Hematopoietic multipotent progenitor cell treated with erythropoietin and hydrocortisone succinate and interleukin-3 and kit ligand, for 15 days (in vitro differentiated cells): ENCODE data around the gene COL23A1.
A peak's percentile ranks its signal among the peaks of the same experiment; 100 is the strongest.

Experiments
- DNase-seq: peaks from one replicate; pipeline ENCODE4 v3.0.0-alpha.2; 2015; ENCODE audit warnings: low spot score

The COL23A1 gene

DNA sequence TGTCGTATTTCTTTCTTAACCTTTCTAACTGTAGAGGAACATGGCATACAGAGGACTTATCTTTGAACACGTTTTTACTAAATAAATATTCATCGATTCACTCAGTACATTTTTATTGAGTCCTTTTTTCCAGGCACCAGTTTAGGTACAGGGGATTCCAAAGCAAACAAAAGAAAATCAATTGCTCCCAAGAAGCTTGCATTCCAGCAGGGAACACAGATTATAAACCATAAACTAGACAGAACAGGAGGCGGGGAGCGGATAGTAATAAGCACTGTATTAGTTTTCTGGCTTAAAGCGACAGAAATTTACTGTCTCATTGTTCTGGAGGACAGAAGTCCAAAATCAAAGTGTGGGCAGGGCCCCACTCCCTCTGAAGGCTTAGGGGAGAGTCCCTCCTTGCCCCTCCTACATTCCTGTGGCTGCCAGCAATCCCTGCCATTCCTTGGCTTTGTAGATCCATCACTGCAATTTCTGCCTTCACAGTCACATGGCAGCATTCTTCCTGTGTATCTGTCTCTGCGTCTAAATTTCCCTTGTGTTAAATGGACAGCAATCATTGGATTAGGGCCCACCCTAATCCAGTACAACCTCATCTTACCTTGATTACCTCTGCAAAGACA, 115.5 kb downstream of the COL23A1 start:
- DNase-seq = no peak

- DNase-seq = no peak
These were observed 116.3 kb downstream of the COL23A1 start for GRCh38 chr5:178473854-178474253.

DNA sequence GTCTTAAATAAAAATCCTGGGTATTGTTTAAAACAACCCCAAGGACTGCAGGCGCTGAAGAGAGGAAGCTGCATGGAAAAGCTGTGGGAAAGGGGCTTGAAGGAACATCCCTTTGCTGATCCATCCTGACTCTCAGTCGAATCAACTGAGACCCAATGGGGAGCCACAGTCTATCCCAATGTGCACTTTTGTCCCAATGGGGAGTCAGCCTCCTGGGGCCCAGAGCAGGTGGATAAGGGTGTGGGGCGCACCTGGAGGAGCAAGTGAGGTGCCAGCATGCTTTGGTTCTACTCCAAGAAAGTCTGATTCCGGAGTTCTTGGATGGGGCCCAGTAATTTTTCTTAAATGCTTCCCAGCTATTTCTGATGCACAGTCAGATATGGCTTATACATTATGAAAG, 118.1 kb downstream of the COL23A1 start:
- DNase-seq = no peak

DNA sequence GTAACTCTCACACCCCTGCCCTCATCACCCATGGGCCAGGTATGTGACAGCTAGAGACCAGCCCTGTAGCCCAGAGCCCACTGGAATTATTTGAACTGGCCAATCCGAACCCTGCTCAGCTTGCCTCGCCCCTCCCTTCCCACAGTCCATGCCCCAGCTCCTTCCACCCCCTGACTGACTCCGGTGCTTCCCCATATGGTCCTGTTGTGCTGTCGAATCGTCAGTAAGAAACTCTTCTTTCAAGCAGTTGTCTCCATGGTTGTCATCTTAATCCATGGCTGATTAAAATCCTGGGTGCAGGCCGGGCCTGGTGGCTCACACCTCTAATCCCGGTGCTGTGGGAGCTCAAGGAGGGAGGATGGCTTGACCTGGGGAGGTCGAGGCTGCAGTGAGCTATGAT, 118.5 kb downstream of the COL23A1 start:
- DNase-seq = no peak

DNA sequence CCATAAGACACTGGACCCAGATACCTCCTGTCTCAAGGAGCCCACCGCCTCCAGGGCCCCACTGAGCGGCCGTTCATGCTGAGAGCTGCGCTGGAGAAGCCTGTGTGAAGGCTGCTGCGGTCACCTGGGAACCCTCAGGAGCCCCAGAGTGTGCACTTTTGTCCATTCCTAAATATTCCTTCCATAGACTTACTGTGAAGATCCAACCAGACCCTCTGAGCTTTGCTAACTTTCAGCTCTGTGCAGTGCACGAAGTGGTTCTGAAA, 119.5 kb downstream of the COL23A1 start:
- no peak for DNase-seq

GRCh38 chr5:178469975-178470759, 120.0 kb downstream of the COL23A1 start:
- DNase-seq = no peak

- DNase-seq = no peak
These were observed 120.9 kb downstream of the COL23A1 start for GRCh38 chr5:178469011-178469974.

DNA sequence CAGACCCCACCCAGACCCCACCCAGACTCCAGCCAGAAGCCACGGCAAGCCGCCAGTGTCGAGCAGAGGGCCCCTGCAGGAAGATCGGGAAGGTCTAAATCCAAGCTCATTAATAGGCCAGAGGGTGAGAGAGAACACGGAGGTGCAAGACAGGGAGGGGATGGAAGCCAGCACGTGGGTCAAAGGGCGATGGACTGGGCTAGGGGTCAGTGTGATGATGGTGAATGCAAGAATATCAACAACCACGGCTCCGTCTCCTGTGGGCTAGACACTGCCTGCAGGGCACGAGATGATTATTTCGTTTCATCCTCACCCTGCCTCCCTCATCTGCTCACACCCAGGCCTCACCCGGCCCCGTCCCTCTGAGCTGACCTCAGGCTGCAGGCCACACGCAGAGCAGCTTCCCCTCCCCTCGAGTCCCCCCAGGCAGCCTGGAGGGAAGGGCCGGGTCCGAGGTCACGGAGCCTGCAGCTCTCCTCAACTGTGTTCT, 122.0 kb downstream of the COL23A1 start:
- no peak for DNase-seq

DNA sequence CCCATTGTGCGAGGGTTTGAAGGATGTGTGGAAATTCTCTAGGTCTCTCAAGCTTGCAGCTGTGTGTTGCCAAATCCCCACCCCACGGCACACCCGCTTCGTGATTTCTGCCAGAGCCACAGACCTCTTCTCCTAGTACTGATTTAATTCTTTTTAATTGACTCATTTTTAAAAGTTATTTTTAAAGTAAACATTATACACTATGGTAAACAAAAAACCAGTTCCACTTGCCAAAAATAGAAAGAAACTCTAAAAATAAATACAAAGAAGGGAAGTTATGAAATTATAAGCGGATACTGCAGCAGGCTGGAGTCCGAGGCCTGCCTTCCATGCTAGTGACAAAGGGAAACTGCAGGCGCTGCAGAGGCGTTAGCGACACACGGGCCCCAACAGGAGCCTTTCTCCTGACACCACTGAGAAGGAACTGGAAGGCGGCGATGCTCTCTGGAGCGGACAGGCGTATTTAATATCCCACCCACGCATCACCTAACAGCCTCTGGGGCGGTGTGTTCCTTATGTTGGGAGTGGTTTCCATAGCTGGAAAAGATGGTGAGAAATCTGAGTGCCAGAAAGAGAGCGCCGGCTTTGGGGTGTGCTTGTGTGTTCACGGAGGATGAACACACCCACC, 122.5 kb downstream of the COL23A1 start:
- no peak for DNase-seq

DNA sequence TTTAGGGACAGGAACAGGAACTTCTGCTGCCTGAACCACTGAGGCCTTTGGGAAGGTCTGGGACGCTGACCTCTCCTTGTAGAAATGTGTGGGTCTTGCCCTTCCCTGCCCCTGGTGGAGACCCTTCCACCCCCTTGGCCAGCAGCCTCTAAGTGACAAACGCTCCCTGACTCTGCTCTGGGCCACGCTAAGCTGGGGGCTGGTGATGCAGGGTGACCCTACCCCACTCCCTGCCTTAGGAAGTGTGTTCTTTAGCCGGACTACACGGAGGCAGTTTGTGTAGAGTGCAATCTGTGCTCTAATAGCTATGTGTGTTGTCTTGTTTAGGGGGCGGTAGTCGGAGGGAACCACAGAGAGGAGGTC, 123.0 kb downstream of the COL23A1 start:
- DNase-seq = no peak

DNA sequence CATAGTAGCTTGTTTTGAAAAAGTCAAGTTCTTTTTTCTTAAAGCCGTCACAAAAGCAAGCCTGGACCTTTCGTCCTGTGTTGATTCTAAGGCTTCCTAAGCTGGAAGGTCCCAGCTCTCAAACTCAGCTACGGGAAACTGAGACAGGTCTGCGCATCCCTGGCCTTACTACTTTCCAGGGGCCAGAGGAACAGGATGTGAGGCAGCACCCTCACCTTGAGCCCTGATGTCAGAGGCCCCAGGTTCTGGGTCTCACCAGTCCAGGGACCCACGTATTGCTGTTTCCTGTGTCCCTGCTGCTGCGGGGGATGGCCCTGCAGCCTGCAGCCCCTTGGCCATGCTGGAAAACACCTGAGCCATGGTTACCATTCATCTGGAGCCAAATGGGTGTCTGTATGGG, 123.9 kb downstream of the COL23A1 start:
- no peak for DNase-seq

DNA sequence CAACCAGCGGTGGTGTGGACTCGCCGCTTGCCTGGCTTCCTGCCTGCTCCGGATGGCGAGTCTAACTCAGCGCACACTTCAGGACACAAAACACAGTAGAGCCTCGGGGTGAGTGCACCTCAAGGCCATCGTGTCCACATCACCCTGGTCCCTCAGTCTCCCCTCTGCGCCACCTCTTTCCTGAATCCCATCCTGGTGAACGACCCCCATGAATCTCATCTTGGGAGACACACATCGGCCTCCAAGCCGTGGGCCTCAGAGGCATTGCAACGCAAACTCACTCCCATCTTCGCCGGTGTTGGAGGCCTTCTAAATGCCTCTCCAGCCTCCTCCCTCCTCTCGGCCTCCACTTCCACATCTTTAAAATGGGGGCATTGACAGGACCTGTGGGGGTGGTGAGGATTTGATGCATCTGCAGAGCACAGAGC, 124.3 kb downstream of the COL23A1 start:
- DNase-seq = no peak

DNA sequence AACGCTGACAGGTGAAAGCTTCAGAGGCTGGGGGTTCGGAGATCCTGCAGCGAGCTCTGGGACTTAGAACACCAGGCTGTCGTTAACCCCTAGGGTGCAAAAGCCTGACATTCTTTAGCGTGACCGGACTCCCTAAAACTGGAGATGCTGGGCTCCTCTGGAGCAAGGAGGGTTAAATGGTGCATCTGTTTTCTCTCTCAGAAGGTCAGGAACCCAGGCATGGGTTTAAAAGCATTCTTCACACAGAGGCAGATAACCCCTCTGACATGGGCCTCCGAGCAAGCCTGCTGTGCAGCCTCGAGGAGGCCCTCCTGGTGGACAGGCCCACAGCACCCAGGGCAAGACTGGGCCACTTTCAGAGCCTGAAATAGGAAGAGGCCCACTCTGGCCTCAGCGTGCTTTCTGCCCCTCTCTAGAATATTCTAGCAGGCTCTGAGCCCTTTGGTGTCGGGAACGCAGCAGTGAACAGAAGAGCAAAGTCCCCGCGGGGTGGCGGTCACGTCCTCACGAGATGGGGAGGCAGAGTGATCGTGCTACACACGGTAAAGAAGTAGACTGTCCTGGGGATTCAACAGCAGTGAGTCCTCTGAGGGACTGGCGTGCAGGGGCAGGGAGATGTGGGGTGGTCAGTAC, 124.8 kb downstream of the COL23A1 start:
- DNase-seq = no peak

GRCh38 chr5:178464431-178465048, 125.7 kb downstream of the COL23A1 start:
- DNase-seq = no peak

- DNase-seq = no peak
These were observed 126.7 kb downstream of the COL23A1 start for GRCh38 chr5:178463321-178464155.

GRCh38 chr5:178462816-178463215, 127.4 kb downstream of the COL23A1 start:
- no peak for DNase-seq

GRCh38 chr5:178462076-178462475, 128.1 kb downstream of the COL23A1 start:
- DNase-seq = no peak

DNA sequence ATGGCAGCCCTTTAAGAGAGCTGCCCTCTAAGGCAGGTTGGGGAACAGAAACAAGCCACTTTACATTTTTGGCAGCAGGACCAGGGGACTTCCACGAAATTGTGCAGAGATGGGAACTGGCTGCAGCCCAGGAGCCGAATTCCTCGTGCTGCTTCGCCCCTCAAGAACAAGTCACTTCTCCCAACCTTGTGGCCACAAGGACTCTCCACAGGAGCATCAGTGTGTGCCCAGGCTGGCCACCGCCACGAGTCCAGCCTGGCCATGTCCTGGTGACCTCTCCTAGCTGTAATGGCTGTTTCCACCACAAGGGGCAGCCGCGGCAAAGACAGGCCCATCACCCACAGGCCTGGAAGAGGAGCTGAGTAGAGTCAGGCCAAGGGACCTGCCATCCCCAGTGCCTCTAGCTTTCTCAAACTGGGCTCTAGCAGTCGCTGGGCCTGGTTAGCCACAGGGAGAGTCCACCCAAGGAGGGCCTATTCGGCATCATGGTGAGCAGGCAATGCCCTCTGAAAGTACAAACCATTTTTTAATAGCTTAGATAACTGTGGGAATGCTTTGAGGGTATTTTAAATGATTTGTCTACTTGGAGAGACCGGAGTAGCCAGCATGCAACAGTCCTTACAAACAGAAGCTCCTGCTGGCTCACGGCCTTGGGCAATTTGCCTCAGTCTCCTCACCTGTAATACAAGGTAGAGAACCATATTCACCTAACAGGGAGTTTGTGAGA, 129.0 kb downstream of the COL23A1 start:
- DNase-seq = peak; percentile 68

- no peak for DNase-seq
These were observed 129.6 kb downstream of the COL23A1 start for GRCh38 chr5:178460598-178460997.

- no peak for DNase-seq
These were observed 130.0 kb downstream of the COL23A1 start for GRCh38 chr5:178460174-178460573.
